H4 (cell line): ENCODE measurements around the gene HAND1. TPM values are rescaled to one million over a fixed set of nuclear protein-coding genes. Genes with fewer than 3 reads are reported as not detected.
"Not testable (repeated sequence)": the region's sequence is repeated elsewhere in the genome, so short reads cannot be mapped to it uniquely, and the experiment has no call there.

Experiments used
- DNase-seq: peaks from one replicate; pipeline ENCODE4 v3.0.0-alpha.2; 2015; ENCODE audit warnings: low spot score
- total RNA-seq: library from RNA; depleted of rRNA; stranded (reverse); fragments of >200 nt; shearing (Covaris generic); gene quantifications from 2 replicates; pipeline ENCODE4 v1.2.3, GENCODE V29; 2014; rRNA removed

The HAND1 gene
- total RNA-seq, result 0.29 TPM in 1 of 2 replicates, not detected in the other

DNA sequence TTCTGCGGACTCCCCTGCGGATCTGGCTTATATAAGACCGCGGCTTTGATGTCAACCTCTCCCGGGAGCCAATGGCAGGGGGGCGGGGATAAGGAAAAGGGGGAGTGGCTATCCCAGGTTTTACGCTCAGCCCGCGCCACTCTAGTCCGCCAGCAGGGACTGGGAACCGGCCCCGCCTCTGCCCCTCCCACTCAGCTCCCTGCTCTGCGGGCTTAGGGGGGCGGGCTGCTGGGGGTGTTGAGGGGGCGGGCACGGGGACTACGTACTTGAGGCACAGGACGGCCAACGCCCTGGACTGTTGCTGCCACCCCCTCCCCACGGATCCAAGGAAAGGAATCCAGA, at the start of gene HAND1:
HAND1 (minus strand) TSS at position 4 of the 342 bp plus-strand sequence. CDS start 219 bp downstream, outside the sequence.
- peak; percentile 29 for DNase-seq

DNA sequence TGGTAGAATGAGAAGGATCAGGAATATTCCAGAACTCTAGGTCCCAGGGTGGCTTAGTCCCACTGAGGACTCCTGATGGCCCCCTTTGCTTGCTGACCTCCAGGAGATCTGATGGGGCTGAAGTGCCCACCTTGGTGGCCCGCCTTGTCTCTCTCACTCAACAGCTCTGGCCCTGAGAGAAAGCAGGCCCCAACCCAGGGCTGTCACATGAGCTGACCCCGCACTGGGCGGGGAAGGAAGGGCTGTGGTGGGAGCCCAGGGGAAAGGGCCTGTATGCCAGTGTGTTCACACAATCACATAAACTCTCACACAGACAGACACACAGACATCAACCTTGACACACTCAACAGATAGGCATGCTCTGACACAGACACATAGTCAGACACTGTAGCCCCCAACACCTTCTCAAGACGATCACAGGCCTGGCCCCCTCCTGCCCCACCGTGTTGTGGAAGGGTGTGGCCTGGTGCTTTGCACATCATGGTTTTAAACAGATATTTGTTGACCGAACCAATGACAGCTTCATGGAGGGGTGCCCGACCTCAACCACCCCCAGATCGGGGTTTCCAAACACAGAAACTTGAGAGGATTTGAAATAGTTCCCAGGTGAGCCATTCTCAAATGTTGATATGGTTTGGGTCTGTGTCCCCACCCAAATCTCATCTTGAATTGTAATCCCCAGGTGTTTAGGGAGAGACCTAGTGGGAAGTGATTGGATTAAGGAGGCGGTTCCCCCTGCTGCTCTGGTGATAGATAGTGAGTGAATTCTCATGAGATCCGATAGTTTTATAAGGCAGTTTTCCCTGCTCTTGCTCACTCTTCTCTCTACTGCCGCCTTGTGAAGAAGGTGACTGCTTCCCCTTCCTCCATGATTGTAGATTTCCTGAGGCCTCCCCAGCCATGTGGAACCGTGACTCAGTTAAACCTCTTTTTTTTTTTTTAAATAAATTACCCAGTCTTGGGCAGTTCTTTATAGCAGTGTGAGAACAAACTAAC, 48.5 kb upstream of the HAND1 start:
- no peak for DNase-seq

DNA sequence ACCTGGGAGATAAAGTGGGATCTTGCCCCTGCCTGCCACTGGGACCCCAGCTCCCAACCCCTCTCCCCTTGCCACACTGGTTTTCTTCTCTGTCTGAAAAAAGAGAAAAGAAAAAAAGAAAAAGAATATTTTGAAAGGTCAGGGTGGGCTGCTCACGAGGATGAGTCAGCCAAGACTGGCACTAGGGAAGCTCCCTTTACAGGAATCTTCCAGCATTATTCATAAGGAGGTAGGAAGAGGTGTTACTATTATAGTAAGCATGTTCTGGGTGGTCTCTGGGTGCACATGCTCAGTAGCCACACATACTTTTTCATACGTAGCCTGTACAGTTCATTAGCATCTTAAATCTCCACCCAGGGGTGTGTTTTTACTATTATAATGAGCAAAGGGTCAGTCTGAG, 46.8 kb upstream of the HAND1 start:
- no peak for DNase-seq

DNA sequence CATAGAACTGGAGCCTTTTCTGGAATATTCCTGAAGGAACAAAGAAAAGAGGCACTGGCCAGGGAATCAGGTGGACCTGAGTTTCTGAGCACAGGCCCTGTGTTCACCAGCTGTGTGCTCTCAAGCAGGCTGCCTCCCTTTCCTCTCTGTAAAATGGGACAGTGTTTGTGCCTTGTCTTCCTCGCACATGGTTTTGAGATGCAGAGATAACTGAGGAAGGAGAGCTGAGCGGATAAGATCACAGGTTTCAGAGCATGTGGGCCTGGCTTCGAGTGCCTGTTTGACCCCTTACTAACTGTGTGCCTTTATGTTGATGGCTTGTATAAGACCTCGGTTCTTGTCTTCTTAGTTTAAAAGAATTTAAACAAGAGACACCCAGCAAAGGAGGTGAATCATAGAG, 46.2 kb upstream of the HAND1 start:
- no peak for DNase-seq

DNA sequence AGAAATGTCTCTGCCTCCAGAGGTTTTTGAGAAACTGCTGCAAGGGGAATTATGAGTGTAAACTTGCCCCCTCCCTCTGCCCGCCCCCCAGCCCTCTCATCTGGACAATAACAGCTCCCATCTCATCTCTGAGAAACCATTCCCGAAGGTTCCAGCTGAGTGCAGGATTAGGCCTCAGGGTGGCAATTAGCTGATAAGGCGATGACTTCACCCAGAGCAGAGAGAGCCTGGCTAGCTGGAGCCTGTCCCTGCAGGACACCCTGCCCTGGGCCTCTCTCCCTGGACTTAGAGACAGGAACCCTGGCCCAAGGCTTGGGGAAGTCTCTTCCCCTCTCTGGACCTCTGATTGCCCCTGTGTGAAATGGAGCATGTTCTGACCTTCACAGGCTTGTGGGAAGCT, 45.7 kb upstream of the HAND1 start:
- peak; percentile 38 for DNase-seq

DNA sequence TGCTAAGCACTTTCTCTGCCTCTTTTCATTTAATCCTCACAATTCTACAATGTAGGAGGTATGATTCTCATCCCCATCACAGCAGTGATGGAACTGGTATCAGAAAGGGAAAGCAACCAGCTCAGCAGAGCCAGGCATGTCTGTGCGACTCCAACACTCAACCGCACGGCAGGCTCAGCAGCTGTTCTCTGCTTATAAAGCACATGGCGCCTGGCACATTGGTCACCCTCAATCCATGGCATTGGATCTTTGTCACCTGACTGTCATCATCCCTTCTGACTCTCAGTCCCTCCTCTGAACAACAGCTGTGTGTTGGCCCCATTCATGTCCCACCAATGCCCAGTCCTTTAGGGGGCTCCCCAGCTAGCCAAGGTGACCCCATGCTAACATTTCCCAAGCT, 45.1 kb upstream of the HAND1 start:
- DNase-seq, result no peak

DNA sequence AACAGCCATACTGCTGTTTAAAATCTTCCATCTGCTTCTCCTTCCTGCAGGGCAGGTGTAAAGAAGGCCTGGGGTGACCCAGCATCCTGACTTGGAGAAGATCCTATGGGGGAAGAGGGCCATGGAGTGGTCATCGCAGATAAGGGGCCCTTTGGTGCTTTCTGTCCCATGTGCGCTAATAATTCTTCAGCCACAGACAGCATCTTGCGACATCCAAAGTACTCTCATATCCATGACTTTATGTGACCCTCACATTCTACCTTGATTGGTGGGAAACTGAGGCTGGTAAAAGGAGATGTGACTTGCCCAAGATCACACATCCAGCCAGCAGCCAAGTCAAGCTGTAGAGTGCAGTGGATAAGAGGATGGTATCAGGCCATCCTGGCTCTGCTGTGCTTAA, 44.3 kb upstream of the HAND1 start:
- DNase-seq, result no peak

DNA sequence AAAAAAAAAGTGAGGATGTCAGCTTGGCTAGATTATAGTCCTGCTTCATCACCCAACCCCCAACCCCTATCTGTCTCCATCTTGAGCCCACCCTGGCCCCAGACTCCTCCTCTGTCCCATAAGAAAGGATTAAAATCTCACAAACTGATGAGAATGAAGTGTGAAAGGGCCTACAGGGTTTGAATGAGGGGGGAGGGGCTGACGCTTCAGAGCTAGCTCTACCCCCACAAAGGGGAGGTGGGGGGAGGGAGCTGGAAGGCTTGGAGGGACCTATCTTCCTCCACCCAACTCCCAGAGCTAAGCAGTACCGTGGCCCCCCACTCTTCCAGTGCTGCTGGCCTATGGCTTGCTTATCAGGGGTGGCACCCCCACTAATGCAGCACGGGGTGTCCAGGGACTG, 43.7 kb upstream of the HAND1 start:
- DNase-seq, result no peak

DNA sequence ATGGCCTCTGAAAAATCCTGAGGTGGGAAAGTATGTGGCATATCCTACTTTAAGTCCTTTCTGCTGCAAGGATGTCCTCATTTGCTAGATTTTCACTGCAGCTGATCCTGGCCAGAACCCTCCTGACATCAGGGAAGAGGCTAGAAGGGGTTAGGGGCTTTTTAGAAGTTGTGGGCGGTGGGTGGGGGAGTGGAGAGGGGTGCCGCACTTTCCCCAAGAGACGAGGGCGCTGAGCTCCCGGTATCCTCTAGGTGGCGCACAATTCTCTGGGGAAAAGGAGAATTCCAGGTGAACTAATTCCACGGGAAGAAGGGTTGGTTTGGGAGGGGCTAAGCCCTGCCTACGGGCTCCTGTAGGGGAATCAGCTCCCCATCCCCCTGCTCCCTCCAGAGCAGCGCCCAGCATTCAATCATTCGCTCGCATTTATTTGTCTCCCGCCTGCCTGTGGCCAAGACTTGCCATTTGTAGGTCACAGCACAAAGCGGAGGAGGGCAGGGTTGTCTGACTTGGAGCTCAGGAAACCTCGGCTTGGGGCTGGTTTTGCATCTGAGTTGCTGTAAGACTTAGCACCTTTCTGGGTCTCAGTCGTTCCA, 42.9 kb upstream of the HAND1 start:
- no peak for DNase-seq

DNA sequence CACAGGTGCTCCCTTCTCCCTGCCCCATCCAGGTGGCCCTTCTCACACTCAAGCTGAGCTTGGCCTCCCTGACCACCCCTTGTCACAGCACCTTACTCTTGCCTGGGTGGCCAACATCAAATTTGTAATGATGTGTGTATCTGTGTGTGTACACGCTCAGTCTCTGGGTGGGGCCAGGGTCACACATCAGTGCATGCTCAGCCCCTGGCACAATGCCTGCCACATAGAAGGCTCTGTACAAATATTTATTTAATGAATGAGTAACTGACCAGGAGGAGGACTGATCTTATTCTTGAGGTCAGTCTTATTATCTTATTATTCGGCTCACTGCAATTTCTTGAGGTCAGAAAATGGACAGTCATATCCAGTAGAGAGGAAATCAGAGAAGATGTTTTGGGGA, 41.3 kb upstream of the HAND1 start:
- DNase-seq, result peak; percentile 45

DNA sequence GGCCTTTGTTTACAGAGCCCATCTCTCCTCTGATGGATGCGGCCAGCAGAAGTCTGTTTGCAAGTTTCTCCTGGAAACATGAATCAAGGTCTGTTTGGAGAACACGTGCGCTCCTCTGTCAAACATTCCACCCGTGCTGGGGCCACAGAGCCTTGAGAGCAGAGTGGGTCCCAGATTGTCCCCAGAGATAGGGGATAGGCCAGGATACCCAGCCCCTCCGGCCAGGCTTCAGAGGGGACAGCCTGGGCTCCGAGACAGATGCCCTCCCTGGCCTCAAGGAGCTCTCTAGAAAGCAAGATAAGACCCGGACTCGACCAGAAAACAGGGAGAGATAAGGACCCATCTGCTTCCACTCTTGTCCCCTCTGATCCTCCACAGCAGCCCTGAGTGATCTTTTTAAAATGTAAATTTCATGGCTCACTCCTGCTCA, 40.4 kb upstream of the HAND1 start:
- no peak for DNase-seq

DNA sequence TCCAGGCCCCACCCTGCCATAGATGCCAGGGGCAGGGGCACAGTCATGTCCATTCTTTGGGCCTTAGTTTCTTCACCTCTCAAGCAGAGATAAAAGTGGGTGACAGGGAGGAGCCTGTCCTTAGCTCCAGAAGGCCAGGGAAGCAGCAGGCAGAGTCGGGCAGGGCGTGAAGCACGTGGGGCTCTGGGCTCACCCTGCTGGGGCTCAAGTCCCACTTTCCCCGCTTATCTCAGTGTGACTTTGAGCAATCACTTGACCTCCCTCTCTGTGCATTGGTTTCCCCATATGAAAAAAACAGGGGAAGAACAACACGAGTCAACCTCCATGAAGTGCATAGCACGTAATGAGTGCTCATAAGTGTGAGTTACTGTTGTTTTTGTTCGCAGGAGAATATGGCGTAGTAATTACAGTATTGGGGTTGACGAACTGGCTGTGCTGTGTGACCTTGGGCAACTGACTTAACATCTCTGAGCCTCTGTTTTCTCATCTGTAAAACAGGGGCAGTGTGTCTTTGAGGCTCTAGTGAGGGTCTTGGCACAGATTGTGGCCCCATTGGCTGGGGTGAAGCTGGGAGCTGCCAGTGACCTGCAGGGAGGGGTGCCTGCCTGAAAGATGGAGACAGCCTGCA, 39.9 kb upstream of the HAND1 start:
- DNase-seq, result no peak

DNA sequence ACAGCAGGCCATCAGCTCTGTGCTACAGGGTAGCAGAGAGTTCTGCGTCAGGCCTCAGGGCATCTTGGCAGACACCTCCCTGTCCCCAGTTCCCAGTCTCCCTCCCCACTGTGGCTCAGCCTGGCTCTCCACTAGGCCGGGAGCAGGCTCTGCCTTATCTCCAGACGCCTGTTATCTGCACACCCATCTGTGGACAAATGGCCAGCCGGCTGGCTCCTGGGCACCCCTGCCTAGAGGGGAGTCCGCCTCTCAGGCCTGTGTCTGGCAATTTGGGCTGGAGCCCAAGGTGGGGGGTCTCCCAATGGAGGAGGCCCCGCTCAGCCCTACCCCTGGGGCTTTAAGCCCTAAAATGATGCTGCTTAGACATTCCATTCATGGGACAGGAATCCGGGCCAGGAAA, 39.2 kb upstream of the HAND1 start:
- DNase-seq, result no peak

DNA sequence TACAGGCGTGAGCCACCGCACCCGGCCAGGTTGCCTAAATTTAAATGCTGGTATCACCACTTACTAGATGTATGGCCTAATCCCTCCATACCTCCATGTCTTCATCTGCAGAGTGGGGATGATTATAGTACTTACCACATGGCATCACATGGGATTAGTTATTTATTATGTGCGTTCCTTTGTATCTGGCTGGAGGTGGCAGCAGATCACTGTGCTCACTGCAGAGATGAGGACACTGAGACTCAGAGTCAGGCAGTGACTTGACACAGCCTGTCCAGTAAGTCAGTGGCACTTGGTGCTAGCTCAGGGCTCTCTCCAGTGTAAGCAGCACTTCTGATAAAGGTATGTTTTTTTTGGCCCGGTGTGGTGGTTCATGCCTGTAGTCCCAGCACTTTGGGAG, 38.4 kb upstream of the HAND1 start:
- no peak for DNase-seq

DNA sequence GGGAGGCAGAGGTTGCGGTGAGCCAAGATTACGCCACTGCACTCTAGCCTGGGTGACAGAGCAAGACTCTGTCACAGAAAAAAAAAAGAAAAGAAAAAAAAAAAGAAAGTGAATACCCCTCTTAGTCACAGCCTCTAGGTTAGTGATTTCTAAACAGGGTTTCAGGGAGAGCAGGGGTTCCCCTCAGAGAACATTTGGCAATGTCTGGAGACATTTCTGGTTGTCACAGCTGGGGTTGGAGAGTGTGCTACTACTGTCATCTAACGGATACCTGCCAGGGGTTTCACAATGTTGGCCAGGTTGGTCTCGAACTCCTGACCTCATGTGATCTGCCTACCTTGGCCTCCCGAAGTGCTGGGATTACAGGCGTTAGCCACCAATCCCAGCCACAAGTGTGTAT, 37.5 kb upstream of the HAND1 start:
- not testable (repeated sequence) for DNase-seq

DNA sequence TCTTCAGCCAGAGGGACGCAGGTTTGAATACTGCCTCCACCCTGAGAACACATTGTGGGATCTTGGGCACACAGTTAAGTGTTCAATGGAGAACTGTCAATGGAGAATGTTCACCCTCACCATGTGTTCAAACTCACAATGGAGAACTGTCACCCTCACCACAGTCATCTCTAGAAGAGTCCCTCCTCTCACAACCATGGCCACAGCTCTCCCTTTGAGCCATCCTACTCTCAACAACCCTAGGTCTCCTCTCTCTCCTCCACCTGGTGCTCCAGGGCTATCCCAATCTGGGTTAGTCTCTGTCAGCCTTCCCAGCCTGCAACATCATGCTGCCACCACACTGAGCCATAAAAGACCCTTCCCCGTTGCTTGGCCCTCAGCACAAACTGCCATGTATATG, 36.3 kb upstream of the HAND1 start:
- DNase-seq, result no peak

DNA sequence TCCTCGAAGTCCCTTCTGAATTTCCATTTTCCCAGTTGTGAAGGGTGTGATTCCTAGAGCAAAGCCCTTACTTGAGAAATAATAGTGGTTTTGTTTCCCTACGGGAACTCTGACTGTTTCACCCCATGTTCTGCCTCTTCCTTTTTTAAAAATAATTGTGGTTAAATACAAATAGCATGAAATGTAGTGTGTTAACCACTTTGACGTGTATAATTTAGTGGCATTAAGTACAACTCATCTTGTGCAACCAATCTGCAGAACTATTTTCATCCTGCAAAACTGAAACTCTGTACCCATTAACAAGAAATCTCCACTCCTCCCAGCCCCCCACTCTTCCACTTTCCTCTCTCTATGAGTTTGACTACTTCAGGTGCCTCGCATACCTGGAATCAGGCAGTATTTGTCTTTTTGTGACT, 35.6 kb upstream of the HAND1 start:
- no peak for DNase-seq

DNA sequence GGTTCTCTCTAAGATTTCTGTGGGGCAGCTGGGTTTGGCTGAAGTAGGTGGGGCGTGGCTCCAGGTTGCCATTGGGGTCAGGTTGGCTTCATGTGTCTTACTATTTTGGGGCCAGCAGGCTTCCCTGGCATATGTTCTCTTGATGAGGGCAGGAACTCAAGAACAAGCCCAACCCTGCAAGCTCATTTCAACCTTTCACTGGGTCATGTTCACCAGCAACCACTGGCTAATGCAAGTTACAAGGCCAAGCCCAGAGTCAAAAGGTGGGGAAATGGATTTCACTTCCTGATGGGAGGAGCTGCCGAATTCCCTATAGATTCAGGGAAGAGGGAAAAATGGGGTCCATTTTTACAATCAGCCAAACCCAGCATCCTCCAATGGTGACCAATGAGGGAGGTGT, 34.0 kb upstream of the HAND1 start:
- DNase-seq, result no peak

DNA sequence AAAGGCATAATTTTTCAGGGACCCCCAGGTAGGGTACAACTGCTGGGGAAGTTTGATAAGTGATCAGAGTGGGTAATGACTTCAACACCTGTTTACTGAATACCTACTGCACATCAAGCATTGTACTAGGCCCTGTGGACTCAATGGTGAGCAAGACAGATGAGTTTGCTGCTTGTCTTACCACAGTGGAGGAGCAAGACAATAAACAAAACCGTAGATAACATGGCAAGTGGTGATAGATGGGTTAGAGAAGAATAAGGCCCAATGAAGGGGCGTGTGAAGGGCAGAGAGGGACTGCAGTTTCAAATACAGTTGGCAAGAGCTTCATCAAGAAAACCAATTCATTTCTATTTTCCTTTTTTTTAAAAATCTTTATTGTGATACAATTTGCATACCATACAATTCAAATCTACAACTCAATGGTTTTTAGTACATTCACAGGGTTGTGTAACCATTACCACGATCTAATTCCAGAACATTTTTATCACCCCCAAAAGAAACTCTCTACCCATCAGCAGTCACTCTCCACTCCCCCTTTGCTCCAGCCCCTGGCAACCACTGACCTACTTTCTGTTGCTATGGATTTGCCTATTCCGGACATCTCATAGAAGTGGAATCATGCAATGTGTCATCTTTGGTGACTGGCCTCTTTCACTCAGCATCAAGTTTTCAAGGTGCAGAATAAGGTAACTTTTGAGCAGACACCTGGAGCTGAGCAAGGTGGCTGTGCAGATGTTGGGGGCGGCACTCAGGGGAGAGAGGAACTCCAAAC, 31.9 kb upstream of the HAND1 start:
- no peak for DNase-seq

DNA sequence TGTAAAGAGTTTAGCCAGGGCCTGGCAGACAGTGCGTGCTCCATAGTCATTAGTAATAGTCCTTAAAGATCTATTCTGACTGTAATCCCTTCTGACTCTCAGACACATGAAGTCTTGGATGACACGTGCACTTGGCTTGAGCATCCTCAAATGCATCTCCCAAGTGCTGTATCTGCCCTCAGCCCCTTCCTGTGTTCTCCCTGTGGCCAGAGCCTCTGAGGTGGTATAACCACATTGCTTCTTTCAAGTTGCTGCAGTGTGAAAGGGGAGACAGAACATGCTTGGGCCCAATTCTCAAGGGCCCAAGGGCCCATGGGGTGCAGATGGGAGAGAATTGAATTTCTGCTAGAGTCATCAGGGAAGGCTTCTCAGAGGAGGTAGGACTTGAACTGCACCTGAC, 30.1 kb upstream of the HAND1 start:
- DNase-seq, result no peak

DNA sequence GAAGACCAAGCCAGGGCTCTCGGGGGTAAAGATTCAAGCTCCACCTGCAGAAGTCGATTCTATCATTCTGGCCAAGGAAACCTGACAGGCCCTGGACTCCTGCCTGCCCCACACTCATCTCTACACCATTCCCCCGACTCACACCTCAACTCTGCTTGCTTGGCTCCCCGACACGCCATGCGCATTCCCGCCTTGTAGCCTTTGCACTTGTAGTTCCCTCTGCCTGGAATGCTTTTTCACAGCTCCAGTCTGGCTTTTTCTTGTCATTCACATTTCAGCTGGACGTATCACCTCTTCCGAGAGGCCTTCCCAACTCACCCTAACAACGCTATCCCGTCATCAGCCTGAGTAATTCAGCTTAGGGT, 28.7 kb upstream of the HAND1 start:
- DNase-seq, result no peak

DNA sequence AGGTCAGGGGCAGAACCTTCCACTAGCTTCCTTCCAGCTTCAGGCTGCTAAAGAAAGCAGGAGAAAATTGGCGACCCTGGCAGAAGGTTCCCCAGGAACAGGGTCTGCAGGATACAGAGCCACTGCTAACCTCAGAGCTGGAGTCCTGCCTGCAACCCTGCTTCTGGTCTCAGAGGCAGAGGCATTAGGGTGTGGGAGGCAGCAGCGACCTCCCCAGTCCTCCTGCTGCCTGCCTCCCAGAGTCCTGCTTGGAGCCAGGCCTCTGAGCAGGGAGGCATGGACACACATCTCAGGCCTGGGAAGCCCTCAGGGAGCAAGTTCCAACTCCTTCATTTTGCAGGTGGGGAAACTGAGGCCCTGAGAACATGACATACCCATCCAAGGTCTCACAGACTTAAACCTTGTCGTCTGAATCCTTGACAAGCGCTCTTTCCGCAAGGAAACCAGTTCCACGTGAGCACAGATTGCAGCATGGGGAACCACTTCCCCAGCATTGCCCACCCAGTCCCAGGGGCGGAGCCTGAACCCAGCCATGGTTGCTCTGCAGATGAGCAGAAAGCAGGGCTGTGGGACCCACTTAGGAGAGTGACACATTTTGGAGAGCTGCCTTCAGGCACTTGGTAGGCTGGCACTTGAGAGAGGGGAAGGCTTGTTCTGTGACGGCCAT, 28.2 kb upstream of the HAND1 start:
- no peak for DNase-seq
